ENCODE results near the gene GSX1.
"Not testable (repeated sequence)": the region's sequence is repeated elsewhere in the genome, so short reads cannot be mapped to it uniquely, and the experiment has no call there.

GSX1 gene

DNA sequence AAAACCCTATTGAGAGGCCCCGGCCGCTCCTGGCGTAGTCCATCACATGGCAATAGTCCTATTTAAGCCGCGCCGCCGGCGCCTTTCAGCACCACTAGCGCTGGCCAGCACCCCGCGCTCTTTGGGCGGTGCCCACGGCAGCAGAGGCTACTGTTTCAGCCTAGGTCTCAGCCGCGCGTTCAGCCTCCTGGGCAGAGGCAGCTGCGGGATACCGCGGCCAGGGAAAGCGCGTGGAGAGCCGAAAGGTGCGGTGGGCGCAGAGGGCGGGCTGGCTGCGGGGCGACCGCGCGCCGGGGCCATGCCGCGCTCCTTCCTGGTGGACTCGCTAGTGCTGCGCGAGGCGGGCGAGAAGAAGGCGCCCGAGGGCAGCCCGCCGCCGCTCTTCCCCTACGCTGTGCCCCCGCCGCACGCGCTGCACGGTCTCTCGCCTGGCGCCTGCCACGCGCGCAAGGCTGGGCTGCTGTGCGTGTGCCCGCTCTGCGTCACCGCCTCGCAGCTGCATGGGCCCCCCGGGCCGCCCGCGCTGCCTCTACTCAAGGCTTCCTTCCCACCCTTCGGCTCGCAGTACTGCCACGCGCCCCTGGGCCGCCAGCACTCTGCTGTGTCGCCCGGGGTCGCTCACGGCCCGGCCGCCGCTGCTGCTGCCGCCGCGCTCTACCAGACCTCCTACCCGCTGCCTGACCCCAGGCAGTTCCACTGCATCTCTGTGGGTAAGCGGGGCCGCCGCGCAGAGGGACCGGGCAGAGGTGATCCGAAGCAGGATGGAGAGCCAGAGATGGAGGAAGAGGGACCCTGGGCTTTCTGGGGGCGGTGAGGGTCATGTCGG is at the start of gene GSX1:
TSS of gene GSX1 (plus strand) at position 91 of the 826 bp plus-strand sequence. CDS start at position 299, 208 bp downstream.
- DNase-seq = peak in 40 of 58 donors; percentile 2 to 57 (median 22)

DNA sequence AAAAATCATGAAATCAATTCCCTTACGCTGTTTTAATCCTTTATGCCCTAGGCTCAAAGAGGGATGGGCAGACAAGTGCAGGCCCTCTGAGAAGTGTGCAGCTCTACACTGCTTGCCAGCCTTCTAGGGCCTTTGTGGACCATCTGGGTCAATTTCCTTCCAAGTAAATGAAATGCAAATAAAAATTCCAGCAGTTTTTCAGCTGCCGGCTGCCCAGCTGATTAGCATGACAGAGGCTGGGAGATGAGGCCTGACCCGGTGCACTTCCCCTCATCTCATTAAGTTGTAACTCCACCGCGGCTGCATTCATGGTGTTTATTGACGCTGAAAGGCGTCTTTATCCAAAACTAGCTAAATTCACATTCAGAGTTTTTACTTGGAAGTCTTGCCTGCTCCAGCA is 47.5 kb upstream of the GSX1 start:
- DNase-seq = peak in 27 of 58 donors; percentile 1 to 60 (median 7)

DNA sequence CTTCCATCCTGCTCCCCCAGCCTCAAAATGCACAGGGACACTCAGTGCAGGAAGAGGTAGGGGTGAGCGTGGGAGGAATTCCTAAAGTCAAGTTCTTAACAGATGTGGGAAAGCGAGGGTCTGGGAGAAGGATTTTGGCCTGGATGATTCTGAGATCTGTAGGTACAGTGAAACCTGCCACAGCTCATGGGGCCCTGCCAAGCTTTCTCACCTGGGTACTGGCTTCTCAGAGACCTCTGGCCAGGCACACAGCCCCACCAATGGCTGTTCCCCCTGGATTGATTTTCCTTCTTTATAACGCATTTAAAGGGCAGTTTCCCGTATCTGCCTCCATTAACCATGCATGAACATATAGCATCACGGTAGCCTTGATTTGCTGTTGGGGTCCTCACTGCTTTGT is 47.0 kb upstream of the GSX1 start:
- no peak for DNase-seq

DNA sequence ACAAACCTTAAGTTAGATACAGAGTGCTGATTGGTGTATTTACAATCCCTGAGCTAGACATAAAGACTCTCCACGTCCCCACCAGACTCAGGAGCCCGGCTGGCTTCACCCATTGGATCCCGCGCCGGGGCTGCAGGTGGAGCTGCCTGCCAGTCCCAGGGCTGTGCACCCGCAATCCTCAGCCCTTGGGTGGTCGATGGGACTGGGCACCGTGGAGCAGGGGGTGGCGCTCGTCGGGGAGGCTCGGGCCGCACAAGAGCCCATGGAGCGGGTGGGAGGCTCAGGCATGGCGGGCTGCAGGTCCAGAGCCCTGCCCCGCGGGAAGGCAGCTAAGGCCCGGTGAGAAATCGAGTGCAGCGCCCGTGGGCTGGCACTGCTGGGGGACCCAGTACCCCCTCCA is 44.1 kb upstream of the GSX1 start:
- DNase-seq = not testable (repeated sequence)

DNA sequence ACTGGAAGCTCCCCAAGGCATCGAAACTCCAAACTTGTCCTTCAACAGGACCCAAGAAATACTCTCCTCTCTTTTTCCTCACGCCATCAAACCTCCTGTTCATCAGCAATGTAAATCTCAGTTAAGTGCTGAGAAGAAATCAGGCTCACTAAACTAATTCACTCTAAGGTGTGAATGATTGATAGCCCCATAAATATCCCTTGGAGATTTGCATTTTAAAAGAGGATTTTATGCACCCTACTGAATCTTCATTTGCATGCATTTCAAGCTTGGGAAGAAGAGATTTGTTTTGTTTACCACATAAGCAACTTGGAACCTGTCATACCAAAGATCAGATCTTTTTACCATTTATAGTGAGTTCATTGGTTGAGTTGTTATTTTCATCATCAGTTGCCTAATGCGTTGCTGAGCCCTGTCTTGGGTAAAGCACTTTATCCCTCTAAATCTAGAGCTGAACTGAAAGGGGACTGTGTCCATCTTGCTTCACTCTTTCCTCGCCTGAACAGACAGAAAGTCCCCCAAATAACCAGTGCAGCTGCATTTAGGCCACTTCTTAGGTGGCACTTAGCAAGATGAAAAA is 40.2 kb upstream of the GSX1 start:
- DNase-seq = no peak

DNA sequence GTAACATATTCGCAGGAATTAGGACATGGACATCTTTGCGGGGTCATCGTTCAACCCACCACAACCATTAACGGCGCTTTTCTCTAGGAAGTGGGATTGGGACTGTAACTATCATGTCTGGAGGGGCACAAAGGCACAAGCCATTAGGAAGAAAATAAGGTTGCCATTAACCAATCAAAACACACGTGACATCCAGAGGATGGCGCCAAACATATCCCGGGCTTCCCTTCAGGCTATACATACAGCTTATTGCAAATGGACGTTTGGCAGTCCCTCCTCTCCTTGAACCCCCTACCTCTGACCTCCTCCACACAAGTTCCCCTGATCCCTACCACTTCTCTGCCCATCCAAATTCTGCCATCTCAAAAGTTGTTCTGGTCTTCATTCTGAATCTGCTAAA is 26.6 kb upstream of the GSX1 start:
- DNase-seq = no peak

DNA sequence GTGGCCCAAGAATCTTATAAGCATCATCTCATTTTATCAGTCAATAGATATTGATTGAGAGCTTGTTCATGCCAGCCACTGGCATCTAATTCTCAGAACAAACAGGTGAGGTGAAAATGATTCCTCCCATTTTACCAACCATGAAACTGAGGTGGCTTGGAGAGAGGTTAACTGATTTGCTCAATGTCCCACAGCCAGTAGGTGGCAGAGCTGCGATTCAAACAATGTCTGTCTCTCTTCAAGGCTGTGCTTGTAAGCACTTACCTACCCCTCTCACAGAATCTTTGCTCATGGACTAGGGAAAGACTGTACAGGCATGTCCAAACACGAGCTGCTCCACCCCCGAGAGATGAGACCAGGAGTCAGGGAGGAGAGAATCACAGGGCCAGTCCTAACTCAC is 21.5 kb upstream of the GSX1 start:
- peak in 1 of 58 donors; percentile 5 for DNase-seq

DNA sequence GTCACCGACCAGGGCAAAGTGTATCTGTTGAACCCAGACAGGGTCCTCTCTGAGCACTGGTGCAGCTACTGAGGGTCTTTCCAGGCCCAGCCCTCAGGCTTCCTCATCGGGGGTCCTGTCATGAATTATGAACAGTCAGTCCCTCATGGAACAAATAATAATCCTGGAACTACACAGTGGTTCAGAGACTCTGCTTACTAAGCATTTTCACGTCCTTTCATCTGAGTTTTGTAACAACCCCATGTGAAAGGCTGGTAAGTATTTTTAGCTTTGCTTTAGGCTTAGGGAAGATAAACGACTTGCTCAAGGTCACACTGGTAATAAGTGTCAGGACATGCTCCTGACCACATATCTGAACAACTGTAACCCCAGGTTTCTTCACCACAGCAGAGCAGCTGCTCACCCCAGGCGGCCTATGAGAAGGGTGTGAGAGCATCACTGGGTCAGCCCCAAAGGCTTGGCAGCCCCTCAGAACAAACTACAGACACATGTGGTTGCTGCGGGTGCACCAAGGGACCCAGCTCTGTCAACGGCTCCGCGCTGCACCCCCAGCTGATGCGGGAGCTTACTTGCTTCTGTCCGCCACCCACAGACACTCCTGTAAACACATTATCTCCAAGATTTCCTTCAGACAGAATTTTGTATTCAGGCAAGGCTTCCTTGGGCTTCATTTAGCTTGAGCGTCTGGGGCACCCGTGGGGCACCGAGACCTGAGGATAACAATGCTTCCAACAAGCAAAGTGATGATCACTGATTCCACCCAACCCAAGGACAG is 19.4 kb upstream of the GSX1 start:
- no peak for DNase-seq

DNA sequence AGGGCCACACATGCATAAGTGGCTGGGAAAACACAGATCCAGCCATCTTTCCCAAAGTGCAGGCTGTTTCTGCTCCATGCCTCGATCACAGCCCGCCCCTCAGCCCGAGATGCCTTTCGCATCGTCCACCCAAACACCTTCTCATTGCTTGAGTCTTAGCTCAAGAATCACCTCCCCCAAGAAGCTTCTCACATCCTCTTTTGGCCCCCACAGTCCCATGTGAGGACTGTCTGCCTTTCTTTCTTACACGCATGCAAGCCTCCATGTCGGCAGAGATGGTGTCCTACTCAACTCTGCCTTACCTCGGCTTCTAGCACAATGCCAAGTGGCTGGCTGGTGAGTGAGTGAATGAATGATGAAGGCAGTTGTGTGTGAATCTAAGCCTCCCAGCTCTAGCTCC is 18.1 kb upstream of the GSX1 start:
- DNase-seq = no peak

DNA sequence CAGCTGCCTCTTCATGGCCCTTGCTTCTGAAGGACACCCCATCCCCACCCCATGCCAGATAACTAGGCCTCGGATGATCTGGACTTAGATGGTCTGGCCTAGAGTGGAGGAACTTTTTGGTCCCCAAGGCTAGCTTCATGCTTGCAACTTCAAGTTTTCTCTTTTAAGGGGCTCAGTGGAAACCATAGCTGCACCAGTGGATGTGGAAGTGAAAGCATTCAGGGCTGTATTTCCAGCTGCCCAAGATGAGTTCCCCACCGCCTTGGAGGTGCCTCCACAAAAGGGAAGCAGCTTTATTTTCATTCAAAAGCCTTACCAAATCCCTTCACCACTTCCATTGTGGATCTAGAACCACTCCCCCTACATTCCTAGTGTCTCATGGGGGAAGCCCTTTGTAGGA is 17.6 kb upstream of the GSX1 start:
- no peak for DNase-seq

DNA sequence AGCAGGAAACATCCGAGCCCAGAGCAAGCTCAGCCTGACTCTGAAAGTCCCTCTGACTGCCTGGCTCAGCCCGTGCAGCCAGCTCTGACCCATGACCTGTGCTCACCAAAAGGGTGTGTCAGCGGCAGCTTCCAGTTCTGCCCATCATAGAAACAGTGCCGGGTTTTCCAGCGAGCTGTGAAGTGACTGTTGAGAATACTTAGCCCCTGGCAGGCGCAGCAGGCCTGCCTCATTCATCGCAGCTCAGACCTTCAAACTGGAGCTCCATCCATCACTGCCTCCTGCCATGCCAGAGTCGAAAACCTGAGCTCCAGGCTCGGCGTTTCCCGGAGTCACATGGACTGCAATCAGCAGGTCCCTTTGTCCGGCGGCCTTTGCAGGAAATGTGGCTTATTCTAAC is 16.3 kb upstream of the GSX1 start:
- no peak for DNase-seq

DNA sequence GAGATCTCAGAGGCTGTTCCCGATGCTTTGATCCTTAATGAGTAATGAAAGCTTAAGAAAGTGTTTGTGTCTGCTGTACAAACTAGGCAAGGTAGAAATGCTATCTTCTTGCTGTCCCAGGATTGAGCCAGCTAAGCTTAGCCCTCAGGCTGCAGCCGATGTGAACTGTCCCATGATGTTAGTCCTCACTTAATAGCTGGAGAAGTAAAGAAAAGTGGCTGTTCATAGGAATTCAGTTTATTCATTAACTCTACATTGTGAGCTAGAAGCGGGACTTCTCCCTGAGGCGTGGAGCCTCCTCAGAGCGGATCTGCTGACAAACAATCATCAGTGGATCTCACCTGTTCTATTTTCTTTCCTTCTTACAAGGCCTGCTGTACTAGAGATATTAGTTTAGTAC is 10.1 kb upstream of the GSX1 start:
- DNase-seq = no peak

DNA sequence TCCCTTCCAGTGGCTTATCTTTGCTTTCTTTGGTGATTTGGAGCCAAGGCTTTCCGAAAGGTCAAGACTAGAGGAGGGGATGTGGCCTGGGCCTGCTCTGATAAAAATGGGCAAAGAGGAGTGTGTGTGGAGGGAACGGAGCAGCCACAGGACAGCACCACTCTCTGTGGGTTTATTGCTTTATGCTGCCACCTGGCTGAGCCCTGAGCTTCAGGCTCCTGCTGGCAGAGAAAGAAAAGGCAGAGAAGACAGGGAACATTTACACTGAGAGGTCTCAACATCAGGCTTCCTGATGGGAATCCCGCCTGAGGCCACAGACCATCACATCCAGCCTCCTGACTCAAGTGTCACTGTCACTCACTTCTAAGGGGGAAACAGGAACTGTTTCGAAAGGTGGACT is 9.2 kb upstream of the GSX1 start:
- peak in 15 of 58 donors; percentile 1 to 34 (median 13) for DNase-seq

DNA sequence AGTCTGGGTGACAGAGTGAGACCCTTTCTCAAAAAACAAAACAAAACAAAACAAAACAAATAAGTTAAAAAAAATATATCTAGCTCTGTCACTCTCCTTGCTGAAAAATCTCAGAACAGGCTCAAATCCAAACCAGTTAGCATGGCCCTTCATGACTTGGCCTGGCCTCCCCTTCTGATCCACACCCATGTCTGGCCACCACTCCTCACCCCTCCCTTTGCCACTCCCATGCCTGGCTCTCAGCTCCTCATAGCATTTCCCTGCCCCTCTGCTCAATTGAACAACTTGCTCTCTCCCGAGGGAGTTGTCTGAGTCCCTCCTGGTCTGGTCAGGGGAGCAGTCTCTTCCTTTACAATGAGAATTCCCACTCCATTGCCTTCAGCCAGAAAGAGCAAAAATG is 4.0 kb upstream of the GSX1 start:
- DNase-seq = no peak

DNA sequence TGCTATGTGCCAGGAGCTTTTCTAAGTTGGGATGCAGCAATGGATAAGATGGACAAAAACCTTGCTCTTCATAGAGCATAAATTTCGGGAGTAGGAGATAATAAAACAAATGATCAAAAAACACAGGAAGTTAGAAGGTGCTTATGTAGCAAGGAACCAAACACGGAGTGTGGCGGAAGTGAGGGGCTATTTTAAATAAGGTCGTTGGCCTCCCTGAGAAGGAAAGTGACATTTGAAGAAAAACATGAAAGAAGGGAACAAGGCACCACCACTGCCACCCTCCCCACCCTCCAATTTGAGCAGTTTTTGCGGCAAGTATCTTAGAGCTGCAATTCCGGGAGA is 3.2 kb upstream of the GSX1 start:
- no peak for DNase-seq

DNA sequence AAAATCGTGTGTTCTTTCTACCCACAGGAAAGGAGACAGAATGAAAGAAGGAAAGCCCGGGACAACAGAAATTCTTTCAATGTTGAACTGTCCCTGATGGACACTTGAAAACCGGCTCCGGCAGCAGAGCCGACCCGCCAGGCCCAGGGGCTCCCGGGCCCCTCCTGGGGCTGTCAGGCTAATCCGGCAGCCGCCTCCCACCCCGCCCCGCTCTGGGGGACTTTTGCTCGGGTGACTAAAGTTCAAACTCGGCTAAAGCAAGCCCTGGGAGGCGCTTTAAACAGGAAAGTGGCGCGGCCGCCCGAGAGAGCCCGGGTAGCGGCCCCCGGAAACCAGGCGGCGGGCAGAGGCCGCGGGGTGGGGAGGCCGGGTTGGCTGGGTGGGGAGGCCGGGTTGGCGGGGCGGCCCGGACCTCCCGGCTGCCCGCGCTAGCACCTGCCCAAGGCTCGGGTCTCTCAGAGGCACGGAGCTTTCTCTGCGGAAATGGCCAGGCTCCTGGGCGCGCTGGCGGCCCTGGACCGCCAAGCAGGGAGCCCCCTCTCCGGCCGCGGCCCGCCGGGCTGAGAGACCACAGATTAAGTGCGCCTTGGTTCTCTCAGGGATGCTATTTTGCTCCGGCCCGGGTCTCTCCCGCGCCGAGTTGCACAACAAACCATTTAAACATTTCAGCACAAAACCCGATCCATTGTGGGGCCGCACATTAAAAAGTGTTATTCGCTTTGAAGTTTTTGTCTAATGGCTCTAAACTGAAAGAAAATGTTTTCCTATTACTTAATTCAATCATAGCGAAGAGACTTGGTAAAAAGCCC is 2.6 kb upstream of the GSX1 start:
- DNase-seq = no peak

DNA sequence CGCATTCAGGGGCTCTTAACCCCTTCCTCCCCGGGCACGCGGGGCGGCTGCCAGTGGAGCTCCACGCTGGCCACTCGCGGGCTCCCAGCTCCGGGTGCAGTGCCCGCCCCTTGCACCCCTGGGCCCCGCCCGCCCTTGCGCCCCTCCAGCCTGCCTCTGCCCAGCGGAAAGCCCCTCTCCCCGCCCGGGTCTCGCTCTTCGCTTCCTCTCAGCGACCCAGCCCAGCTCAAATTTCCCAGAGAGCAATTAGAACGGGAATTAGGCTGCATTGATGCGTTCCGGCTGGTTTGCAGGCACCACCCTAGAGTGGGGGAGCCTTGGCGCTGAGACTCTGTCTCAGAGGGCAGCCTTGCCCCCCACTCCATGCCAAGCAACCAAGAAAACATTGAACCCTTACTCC is 1.8 kb upstream of the GSX1 start:
- no peak for DNase-seq

DNA sequence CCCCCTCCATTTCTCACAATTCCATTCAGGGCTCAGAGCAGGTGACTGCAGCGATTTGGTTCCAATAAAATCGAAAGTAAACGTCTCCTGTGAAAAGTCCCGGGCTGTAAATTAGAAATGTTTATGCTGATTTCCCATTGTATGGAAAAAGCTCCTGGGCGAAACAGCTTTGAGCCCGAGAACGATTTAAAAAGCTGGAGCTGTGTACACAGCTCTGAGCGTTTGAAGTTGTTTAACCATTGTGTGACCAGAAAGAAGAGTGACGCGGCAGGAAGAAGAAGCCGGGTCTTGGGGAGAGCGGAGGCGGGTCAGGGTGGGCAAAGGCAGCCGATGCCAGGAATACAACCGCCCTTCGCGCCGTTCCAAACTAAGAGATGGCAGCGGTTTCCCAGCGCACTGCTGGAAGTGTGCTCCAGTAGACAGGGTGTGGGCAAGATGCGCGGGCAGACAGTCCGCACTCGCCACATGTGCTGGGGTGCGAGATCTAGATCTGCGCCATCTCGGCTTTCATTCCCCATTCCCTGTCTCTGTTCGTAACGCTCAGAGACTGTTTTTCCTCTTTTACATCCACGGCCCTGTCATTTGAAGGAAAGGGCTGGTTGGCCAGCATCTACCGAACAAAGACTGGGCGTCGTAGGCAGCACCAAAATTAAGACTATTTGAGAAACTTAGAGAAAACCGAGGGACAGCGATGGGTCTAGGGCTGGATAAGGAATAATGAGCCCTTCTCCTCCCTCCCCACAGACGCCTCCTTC is 960 bp upstream of the GSX1 start:
- DNase-seq = no peak

DNA sequence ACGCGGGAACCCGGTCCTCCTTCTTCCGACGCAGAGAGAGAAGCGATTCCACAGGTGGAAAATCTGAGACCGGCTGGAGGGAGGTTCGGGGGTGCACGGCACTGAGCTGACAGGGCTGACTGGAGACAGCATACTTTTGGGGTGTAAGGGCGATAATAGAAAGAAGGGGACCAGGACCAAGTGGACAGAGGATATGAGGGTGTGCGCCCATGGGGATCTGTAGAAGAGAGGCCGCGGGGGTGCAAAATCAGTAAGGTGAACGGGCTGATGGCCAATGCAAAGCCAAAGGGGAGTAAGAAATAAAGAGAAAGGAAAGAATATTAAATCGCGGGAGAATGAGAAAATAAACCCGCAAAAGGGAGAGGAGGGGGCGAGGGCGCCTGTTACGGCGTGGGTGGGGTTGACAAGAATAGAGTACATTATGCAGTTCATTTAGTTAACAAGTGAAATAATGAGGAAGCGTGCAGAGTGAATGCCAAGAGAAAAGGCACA is 336 bp upstream of the GSX1 start:
- no peak for DNase-seq

DNA sequence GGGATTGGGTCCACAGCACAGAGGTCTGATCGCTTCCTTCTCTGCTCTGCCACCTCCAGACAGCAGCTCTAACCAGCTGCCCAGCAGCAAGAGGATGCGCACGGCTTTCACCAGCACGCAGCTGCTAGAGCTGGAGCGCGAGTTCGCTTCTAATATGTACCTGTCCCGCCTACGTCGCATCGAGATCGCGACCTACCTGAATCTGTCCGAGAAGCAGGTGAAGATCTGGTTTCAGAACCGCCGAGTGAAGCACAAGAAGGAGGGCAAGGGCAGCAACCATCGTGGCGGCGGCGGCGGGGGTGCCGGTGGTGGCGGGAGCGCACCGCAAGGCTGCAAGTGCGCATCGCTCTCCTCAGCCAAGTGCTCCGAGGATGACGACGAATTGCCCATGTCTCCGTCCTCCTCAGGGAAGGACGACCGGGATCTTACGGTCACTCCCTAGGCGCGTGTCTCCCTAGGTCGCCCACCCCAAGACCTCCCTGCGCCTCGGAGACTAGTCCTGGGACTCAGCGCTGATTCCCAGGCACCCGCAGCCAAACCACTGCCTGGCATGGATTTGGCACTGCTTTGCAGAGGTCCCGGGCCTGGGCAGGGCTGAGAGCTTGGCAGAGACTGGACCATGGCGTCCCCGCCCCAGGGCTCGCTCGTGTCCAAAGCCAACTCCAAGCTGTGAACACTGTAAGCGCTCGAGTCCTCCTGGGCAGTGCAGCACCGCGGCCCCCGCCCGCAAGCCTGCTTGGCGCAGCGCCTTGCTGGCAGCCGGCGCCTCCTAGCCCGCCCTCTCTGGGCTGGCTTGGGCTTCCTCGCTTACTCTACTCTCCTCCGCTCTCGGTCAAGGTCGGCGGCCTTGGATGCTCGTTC is 1.5 kb downstream of the GSX1 start:
- no peak for DNase-seq

Data from anterior cingulate cortex (tissue), 58 donors.